LNCaP clone FGC (cell line): ENCODE data around the gene C19orf38.

Experiments used
- DNase-seq: peaks from one replicate; pipeline ENCODE4 v3.0.0-alpha.2; 2011; ENCODE audit warnings: low read depth
- H3K4me3 ChIP-seq: 2 replicates; pipeline ENCODE4 v1.5.1; 2011; ENCODE audit warnings: mild to moderate bottlenecking, low read depth, low read length, control low read depth
- TF ChIP-seq, protein P1 (sequence below): IDR thresholded peaks from 2 replicates; pipeline ENCODE4 v1.5.1; 2012; ENCODE audit warnings: mild to moderate bottlenecking; ENCODE audit not compliant: control insufficient read depth, insufficient read depth; ENCODE audit errors: extremely low read depth

Gene C19orf38

GRCh38 chr19:10823690-10824089 is 24.5 kb upstream of the C19orf38 start:
- DNase-seq: no peak
- TF ChIP-seq, protein P1, sequence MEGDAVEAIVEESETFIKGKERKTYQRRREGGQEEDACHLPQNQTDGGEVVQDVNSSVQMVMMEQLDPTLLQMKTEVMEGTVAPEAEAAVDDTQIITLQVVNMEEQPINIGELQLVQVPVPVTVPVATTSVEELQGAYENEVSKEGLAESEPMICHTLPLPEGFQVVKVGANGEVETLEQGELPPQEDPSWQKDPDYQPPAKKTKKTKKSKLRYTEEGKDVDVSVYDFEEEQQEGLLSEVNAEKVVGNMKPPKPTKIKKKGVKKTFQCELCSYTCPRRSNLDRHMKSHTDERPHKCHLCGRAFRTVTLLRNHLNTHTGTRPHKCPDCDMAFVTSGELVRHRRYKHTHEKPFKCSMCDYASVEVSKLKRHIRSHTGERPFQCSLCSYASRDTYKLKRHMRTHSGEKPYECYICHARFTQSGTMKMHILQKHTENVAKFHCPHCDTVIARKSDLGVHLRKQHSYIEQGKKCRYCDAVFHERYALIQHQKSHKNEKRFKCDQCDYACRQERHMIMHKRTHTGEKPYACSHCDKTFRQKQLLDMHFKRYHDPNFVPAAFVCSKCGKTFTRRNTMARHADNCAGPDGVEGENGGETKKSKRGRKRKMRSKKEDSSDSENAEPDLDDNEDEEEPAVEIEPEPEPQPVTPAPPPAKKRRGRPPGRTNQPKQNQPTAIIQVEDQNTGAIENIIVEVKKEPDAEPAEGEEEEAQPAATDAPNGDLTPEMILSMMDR: no peak
- H3K4me3 ChIP-seq: no peak overlapping the region

- TF ChIP-seq, protein P1: no peak
- DNase-seq: no peak
- no peak overlapping the region for H3K4me3 ChIP-seq
Measured at GRCh38 chr19:10826231-10826630, 22.0 kb upstream of the C19orf38 start.

DNA sequence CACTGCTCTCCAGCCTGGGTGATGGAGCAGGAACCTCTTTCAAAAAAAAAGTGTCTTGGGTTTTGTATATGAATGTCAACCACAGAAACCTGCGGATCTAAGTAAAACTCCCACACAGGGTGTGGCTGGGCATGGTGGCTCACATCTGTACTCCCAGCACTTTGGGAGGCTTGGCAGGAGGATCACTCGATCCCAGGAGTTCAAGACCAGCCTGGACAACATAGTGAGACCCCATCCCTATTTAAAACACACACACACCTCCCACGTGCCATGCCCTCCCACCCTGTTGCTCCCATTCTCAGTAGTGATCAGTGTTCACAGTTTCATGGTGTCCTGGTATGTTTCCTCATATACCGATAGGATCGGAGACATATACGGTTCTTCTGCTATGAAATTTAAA is 21.4 kb upstream of the C19orf38 start:
- no peak for DNase-seq
- TF ChIP-seq, protein P1: no peak
- no peak overlapping the region for H3K4me3 ChIP-seq

DNA sequence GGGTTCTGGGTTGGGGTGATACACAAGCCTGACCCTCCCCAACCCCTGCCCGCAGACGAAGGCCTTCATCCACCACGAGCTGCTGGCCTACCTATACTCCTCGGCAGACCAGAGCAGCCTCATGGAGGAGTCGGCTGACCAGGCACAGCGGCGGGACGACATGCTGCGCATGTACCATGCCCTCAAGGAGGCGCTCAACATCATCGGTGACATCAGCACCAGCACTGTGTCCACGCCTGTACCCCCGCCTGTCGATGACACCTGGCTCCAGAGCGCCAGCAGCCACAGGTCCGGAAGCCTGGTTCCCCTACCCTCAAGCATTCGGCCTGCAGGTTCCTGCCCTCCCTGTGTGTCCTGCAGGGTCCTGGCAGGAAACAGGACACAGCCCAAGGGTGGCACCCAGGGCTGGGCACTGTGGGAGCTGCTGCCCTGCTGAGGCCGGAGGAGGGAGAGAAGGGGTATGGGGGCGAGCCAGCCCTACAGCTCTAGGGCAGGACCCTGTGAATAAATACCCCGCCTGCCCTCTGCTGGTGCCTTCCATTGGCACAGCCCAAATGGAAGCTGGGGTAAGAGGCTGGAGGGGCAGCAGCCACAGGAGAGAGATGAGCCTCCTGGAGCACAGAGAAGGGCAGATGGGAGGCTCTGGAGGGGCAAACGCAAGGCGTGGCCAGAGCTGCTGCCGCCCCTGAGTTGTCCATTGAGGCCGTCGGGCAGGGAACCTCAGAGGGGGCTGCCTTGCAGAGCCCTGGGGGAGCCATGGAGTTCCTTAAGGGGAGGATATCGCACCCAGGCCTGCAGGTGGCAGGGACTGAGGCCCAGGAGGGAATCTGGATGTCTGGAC is 19.0 kb upstream of the C19orf38 start:
- TF ChIP-seq, protein P1: no peak
- DNase-seq: no peak
- no peak overlapping the region for H3K4me3 ChIP-seq

GRCh38 chr19:10829967-10830366 is 18.2 kb upstream of the C19orf38 start:
- TF ChIP-seq, protein P1: no peak
- no peak overlapping the region for H3K4me3 ChIP-seq
- DNase-seq: no peak

GRCh38 chr19:10830370-10830769 is 17.8 kb upstream of the C19orf38 start:
- DNase-seq: no peak
- no peak overlapping the region for H3K4me3 ChIP-seq
- TF ChIP-seq, protein P1: no peak
